ENCODE measurements around the gene ARID4B.

DNA sequence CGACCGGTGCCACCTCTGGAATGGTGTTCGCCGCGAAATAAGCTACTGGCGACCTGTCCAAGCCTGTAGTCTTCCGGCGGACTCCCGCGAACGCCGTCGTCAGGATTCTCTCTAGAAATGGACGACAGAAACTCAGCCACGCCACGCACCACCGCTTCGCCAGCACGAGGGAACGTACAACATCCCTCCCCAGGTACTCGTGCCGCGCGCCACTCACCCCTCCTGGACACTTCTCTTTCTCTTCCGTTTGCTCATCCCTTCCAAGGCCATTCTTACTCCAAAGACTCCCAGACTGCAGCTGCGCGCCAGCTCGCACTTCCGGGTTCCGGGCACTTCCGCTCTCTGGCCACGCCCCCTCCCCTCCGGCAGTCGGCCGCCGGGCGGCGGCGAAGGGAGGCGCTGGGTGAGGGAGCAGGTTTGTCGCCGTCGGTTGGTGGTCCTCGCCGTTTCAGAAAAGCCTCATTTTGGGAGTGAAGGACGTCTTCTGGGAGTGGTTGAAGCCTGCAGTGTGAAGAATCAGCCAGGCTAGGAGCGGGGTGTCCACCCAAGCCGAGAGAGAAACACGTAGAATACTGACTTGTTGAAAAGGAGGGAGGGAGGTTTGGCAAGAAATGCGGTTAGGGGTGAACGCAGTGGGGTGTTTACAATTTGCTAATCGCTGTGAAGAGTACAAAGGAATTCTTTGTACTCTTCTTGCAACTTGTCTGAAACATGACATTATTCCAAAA is 166.9 kb downstream of the ARID4B start, which contains the start of gene RBM34:
- TF ChIP-seq, protein P1, sequence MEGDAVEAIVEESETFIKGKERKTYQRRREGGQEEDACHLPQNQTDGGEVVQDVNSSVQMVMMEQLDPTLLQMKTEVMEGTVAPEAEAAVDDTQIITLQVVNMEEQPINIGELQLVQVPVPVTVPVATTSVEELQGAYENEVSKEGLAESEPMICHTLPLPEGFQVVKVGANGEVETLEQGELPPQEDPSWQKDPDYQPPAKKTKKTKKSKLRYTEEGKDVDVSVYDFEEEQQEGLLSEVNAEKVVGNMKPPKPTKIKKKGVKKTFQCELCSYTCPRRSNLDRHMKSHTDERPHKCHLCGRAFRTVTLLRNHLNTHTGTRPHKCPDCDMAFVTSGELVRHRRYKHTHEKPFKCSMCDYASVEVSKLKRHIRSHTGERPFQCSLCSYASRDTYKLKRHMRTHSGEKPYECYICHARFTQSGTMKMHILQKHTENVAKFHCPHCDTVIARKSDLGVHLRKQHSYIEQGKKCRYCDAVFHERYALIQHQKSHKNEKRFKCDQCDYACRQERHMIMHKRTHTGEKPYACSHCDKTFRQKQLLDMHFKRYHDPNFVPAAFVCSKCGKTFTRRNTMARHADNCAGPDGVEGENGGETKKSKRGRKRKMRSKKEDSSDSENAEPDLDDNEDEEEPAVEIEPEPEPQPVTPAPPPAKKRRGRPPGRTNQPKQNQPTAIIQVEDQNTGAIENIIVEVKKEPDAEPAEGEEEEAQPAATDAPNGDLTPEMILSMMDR (IDR thresholded peaks at IDR 0.05; ENCODE audit: insufficient read depth, low read length): no peak
- TF ChIP-seq POLR2AphosphoS5 (IDR thresholded peaks at IDR 0.05; ENCODE audit: low read depth): peak; percentile 93
